Neuronal stem cell (in vitro differentiated cells): ENCODE measurements around the gene APOBEC3H.
A peak's percentile ranks its signal among the peaks of the same experiment; 100 is the strongest.

Experiments used
- DNase-seq: peaks from one replicate; pipeline ENCODE4 v3.0.0-alpha.2; 2013; ENCODE audit warnings: low spot score
- H2AFZ ChIP-seq: one replicate; pipeline ENCODE4 v1.6.1; 2013; ENCODE audit warnings: mild to moderate bottlenecking, low read length, inconsistent platforms
- H2AK5ac ChIP-seq: 2 replicates; pipeline ENCODE4 v1.6.1; 2013; ENCODE audit warnings: low read depth, mild to moderate bottlenecking, inconsistent platforms, low read length, moderate library complexity, mixed read lengths
- H2BK120ac ChIP-seq: 2 replicates; pipeline ENCODE4 v1.6.1; 2013; ENCODE audit warnings: low read depth, mild to moderate bottlenecking, inconsistent platforms, low read length, moderate library complexity, mixed read lengths
- H2BK12ac ChIP-seq: one replicate; pipeline ENCODE4 v1.6.1; 2013; ENCODE audit warnings: low read length, inconsistent platforms
- H2BK15ac ChIP-seq: 2 replicates; pipeline ENCODE4 v1.6.1; 2013; ENCODE audit warnings: mild to moderate bottlenecking, low read length, inconsistent platforms, mixed read lengths
- H2BK5ac ChIP-seq: one replicate; pipeline ENCODE4 v1.6.1; 2013; ENCODE audit warnings: inconsistent platforms, mild to moderate bottlenecking, low read length, moderate library complexity
- H3K14ac ChIP-seq: one replicate; pipeline ENCODE4 v1.6.1; 2013; ENCODE audit warnings: low read length, inconsistent platforms
- H3K18ac ChIP-seq: 2 replicates; pipeline ENCODE4 v1.6.1; 2013; ENCODE audit warnings: low read length, inconsistent platforms
- H3K23ac ChIP-seq: 2 replicates; pipeline ENCODE4 v1.6.1; 2013; ENCODE audit warnings: low read depth, mild to moderate bottlenecking, mixed read lengths, low read length, inconsistent platforms; ENCODE audit not compliant: poor library complexity
- H3K27ac ChIP-seq: replicated peaks from 3 replicates; pipeline ENCODE4 v1.5.1; 2013; ENCODE audit warnings: low read length, inconsistent platforms
- H3K27me3 ChIP-seq, 3 experiments: 2 replicates each; pipeline ENCODE4 v1.6.1; 2013; ENCODE audit warnings: low read length in 3 of 3, mild to moderate bottlenecking in 2 of 3, inconsistent platforms in 1 of 3, low read depth in 1 of 3, mixed read lengths in 1 of 3, moderate library complexity in 1 of 3; ENCODE audit not compliant: control insufficient read depth in 3 of 3, insufficient read depth in 3 of 3
- H3K36me3 ChIP-seq, 2 donors: replicated peaks in 1 of 2; 2 replicates each; pipeline ENCODE4 v1.6.1; 2013; ENCODE audit warnings: low read length in 2 of 2; ENCODE audit not compliant: control insufficient read depth in 2 of 2, insufficient read depth in 2 of 2
- H3K4ac ChIP-seq: 2 replicates; pipeline ENCODE4 v1.6.1; 2013; ENCODE audit warnings: inconsistent platforms, mild to moderate bottlenecking, low read length, moderate library complexity
- H3K4me1 ChIP-seq, 2 donors: 1 replicate in 1 of 2; 2 replicates in 1 of 2; pipeline ENCODE4 v1.6.1; 2013; ENCODE audit warnings: low read length in 2 of 2, low read depth in 1 of 2; ENCODE audit not compliant: control insufficient read depth in 2 of 2, insufficient read depth in 1 of 2
- H3K4me2 ChIP-seq: one replicate; pipeline ENCODE4 v1.6.1; 2013; ENCODE audit warnings: mild to moderate bottlenecking, low read length, inconsistent platforms; ENCODE audit not compliant: insufficient read depth, poor library complexity, severe bottlenecking
- H3K4me3 ChIP-seq, 2 donors: 2 replicates each; pipeline ENCODE4 v1.5.1; 2013; ENCODE audit warnings: low read length in 2 of 2, mild to moderate bottlenecking in 2 of 2, inconsistent platforms in 1 of 2, moderate library complexity in 1 of 2
- H3K79me1 ChIP-seq: one replicate; pipeline ENCODE4 v1.6.1; 2013; ENCODE audit warnings: low read depth, mild to moderate bottlenecking, inconsistent platforms, low read length, moderate library complexity
- H3K9ac ChIP-seq: one replicate; pipeline ENCODE4 v1.6.1; 2013; ENCODE audit warnings: mild to moderate bottlenecking, low read depth, low read length, inconsistent platforms; ENCODE audit not compliant: poor library complexity
- H3K9me3 ChIP-seq, 2 donors: replicated peaks in 1 of 2; 2 replicates each; pipeline versions ENCODE3 to v1.6.1; 2013; ENCODE audit warnings: low read length in 2 of 2, mild to moderate bottlenecking in 2 of 2, inconsistent platforms in 1 of 2, low read depth in 1 of 2, mixed read lengths in 1 of 2, moderate library complexity in 1 of 2; ENCODE audit not compliant: control insufficient read depth in 2 of 2, insufficient read depth in 1 of 2
- H4K8ac ChIP-seq: one replicate; pipeline ENCODE4 v1.6.1; 2013; ENCODE audit warnings: low read depth, mild to moderate bottlenecking, inconsistent platforms, low read length, moderate library complexity
- H4K91ac ChIP-seq: one replicate; pipeline ENCODE4 v1.6.1; 2013; ENCODE audit warnings: low read length, low read depth, mild to moderate bottlenecking, inconsistent platforms; ENCODE audit not compliant: poor library complexity
- WGBS, 2 donors: extraction: QIAGEN DNeasy Blood & Tissue Kit; methylation state at CpG; one replicate each; pipeline ENCODE4 v1.1.7; 2013; ENCODE audit warnings: missing lambda C conversion rate in 2 of 2, mixed read lengths in 1 of 2; ENCODE audit not compliant: insufficient read length in 2 of 2, insufficient replicate concordance in 1 of 2; ENCODE audit errors: extremely low coverage in 2 of 2; 5-methylcytosine and 5-hydroxymethylcytosine counted together

Gene APOBEC3H

DNA sequence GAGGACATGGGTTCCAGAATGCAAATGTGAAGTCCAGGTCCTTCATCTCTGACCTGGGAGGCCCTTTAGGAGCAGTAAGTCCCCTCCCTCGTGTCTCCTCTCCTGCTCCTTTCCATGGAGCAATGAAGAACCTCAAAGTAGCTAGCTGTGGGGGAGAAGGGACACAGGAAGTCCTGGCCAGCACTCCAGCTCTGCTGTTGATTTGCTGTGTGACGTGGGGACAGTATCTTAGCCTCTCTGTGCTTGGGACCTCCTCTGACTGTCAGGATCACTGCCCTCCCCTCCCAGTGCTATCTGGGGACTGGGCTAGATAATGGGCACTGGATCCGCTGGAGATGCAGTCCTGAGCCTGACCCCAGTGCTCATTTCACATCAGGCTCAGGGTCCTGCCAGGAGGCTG is 1.1 kb upstream of the APOBEC3H start:
- H2AK5ac ChIP-seq = peak overlapping the region; percentile 98
- H3K4me3 ChIP-seq = no peak overlapping the region
- H3K23ac ChIP-seq = no peak overlapping the region
- H2AFZ ChIP-seq = no peak overlapping the region
- H2BK12ac ChIP-seq = peak overlapping the region; percentile 80
- H3K9me3 ChIP-seq = no peaks in the 10 kb centered on the region
- peak overlapping the region; percentile 18 for H3K18ac ChIP-seq
- H3K4ac ChIP-seq = no peak overlapping the region
- no peaks in the 10 kb centered on the region for H3K79me1 ChIP-seq
- WGBS, 2 donors = no CpG with 5 or more reads among the region's 3 CpGs
- no peaks in the 10 kb centered on the region for H3K36me3 ChIP-seq
- peak overlapping the region; percentile 85 for H2BK5ac ChIP-seq
- H2BK120ac ChIP-seq = no peak overlapping the region
- no peak overlapping the region for H3K9ac ChIP-seq
- no peak for DNase-seq
- no peak overlapping the region for H4K8ac ChIP-seq
- H2BK15ac ChIP-seq = peak overlapping the region; percentile 45
- peaks cover 16 to 19% of the 10 kb centered on the region in 2 donors for H3K4me1 ChIP-seq
- H3K4me2 ChIP-seq = no peak overlapping the region
- H3K14ac ChIP-seq = no peak overlapping the region
- H3K27me3 ChIP-seq = peaks cover 0 to 23% (median 0%) of the 10 kb centered on the region in 3 experiments
- no peak overlapping the region for H3K27ac ChIP-seq
- H4K91ac ChIP-seq = peak overlapping the region; percentile 53

GRCh38 chr22:39098026-39098425 is 982 bp downstream of the APOBEC3H start:
- Histone ChIP-seq H3K14ac (no peak overlapping the region), H3K23ac (no peak overlapping the region), H3K18ac (peak overlapping the region; percentile 58), H2BK15ac (no peak overlapping the region), H3K4me3 (no peak overlapping the region), H4K91ac (no peak overlapping the region), H3K4me1 (peaks cover 16 to 22% of the 10 kb centered on the region in 2 donors), H4K8ac (no peak overlapping the region), H3K27ac (peak overlapping the region; percentile 75), H2BK12ac (no peak overlapping the region), H3K4me2 (no peak overlapping the region), H2AFZ (peak overlapping the region; percentile 79), H2BK120ac (no peak overlapping the region), H3K36me3 (no peaks in the 10 kb centered on the region), H2AK5ac (no peak overlapping the region), H3K27me3 (peaks cover 0 to 7% (median 0%) of the 10 kb centered on the region in 3 experiments), H3K79me1 (no peaks in the 10 kb centered on the region), H3K9ac (no peak overlapping the region), H3K4ac (no peak overlapping the region), H2BK5ac (peak overlapping the region; percentile 7), H3K9me3 (no peaks in the 10 kb centered on the region)
- WGBS, 2 donors = no CpG with 5 or more reads among the region's 6 CpGs
- no peak for DNase-seq

DNA sequence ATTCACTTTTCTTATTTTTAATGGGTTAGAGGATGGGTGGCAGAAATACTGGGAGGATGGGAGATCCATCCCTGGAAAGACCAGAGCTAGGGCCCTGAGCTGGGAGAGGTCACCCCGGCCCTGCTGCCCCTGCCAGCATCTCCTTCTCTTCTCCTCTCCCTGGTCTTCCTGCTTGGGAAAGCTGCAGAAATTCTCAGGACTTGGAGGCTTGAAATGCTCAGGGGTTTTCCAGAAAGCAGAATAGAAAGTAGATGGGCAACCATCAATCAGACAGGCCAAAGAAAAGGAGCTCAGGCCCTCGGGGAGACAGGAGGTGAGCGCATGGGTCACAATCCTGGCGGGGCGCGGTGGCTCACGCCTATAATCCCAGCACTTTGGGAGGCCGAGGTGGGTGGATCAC is 1.5 kb downstream of the APOBEC3H start:
- Histone ChIP-seq H2AK5ac (peak overlapping the region; percentile 88), H3K36me3 (no peaks in the 10 kb centered on the region), H3K18ac (peak overlapping the region; percentile 15), H3K27me3 (peaks cover 0 to 5% (median 0%) of the 10 kb centered on the region in 3 experiments), H2BK12ac (no peak overlapping the region), H2BK5ac (no peak overlapping the region), H2AFZ (no peak overlapping the region), H3K4me2 (no peak overlapping the region), H2BK15ac (no peak overlapping the region), H3K9ac (no peak overlapping the region), H3K27ac (peak overlapping the region; percentile 33), H3K4me1 (peaks cover 16 to 22% of the 10 kb centered on the region in 2 donors), H4K8ac (no peak overlapping the region), H3K4ac (no peak overlapping the region), H4K91ac (no peak overlapping the region), H3K4me3 (no peak overlapping the region), H3K14ac (no peak overlapping the region), H3K23ac (no peak overlapping the region), H3K9me3 (no peaks in the 10 kb centered on the region), H3K79me1 (no peaks in the 10 kb centered on the region), H2BK120ac (no peak overlapping the region)
- no CpG with 5 or more reads among the region's 8 CpGs for WGBS, 2 donors
- no peak for DNase-seq

DNA sequence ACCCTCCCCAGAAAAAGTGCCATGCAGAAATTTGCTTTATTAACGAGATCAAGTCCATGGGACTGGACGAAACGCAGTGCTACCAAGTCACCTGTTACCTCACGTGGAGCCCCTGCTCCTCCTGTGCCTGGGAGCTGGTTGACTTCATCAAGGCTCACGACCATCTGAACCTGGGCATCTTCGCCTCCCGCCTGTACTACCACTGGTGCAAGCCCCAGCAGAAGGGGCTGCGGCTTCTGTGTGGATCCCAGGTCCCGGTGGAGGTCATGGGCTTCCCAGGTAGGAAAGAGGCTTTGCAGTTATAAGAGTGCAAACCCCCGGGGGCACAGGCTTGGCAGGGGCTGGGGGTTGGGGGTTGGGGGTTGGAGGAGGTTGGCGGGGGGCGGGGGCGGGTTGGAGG is 4.2 kb downstream of the APOBEC3H start:
- Histone ChIP-seq H2AFZ (peak overlapping the region; percentile 45), H2BK12ac (no peak overlapping the region), H3K9ac (no peak overlapping the region), H2BK15ac (no peak overlapping the region), H3K79me1 (no peaks in the 10 kb centered on the region), H3K36me3 (no peaks in the 10 kb centered on the region), H2BK5ac (no peak overlapping the region), H3K14ac (no peak overlapping the region), H4K8ac (no peak overlapping the region), H3K9me3 (no peaks in the 10 kb centered on the region), H3K4me2 (no peak overlapping the region), H2AK5ac (no peak overlapping the region), H3K4ac (no peak overlapping the region), H2BK120ac (no peak overlapping the region), H3K18ac (no peak overlapping the region), H3K27ac (no peak overlapping the region), H3K27me3 (peaks cover 0 to 5% (median 0%) of the 10 kb centered on the region in 3 experiments), H3K23ac (no peak overlapping the region), H3K4me3 (no peak overlapping the region), H4K91ac (no peak overlapping the region), H3K4me1 (peaks cover 16 to 19% of the 10 kb centered on the region in 2 donors)
- WGBS, 2 donors = no CpG with 5 or more reads among the region's 13 CpGs
- DNase-seq = no peak
